Neural cell (in vitro differentiated cells): ENCODE data around the gene NXF3. TPM values are rescaled to one million over a fixed set of nuclear protein-coding genes. Genes with fewer than 3 reads are reported as not detected.

Source experiments
- H2AFZ ChIP-seq: fragments of 200-600, 300-800 bp; sonication (generic), shearing (Covaris generic); 2 replicates; pipeline ENCODE4 v1.6.0; 2014; ENCODE audit warnings: low read depth, mild to moderate bottlenecking, antibody characterized with exemption, low read length, moderate library complexity
- H3F3A ChIP-seq: fragments of 200-600 bp; shearing (Covaris generic); 2 replicates; pipeline ENCODE4 v1.6.1; 2016; ENCODE audit warnings: mild to moderate bottlenecking, moderate library complexity, mixed read lengths, antibody characterized with exemption, low read length; ENCODE audit not compliant: insufficient read depth, poor library complexity, severe bottlenecking
- H3K27ac ChIP-seq: fragments of 200-600, 300-800 bp; sonication (generic), shearing (Covaris generic); 2 replicates; pipeline ENCODE4 v1.5.1; 2014; ENCODE audit warnings: mild to moderate bottlenecking, low read length, moderate library complexity
- H3K27me3 ChIP-seq: fragments of 300-800, 200-600 bp; sonication (generic), shearing (Covaris generic); 2 replicates; pipeline ENCODE4 v1.6.0; 2014; ENCODE audit warnings: mild to moderate bottlenecking, low read depth, low read length, moderate library complexity; ENCODE audit not compliant: insufficient read depth
- H3K36me3 ChIP-seq: fragments of 300-800, 200-600 bp; sonication (generic), shearing (Covaris generic); 2 replicates; pipeline ENCODE4 v1.5.1; 2014; ENCODE audit warnings: mild to moderate bottlenecking, antibody characterized with exemption, low read length, moderate library complexity; ENCODE audit not compliant: insufficient read depth
- H3K4me2 ChIP-seq: fragments of 300-800, 200-600 bp; sonication (generic), shearing (Covaris generic); 2 replicates; pipeline ENCODE4 v1.6.0; 2014; ENCODE audit warnings: mild to moderate bottlenecking, low read length
- H3K4me3 ChIP-seq: fragments of 300-800, 200-600 bp; sonication (generic), shearing (Covaris generic); 2 replicates; pipeline ENCODE4 v1.5.1; 2014; ENCODE audit warnings: mild to moderate bottlenecking, low read length, moderate library complexity
- H3K79me2 ChIP-seq: fragments of 200-600 bp; shearing (Covaris generic); replicated peaks from 2 replicates; pipeline ENCODE4 v1.6.0; 2014; ENCODE audit warnings: mild to moderate bottlenecking, low read length, moderate library complexity; ENCODE audit not compliant: insufficient read depth
- H3K9ac ChIP-seq: fragments of 300-800, 200-600 bp; sonication (generic), shearing (Covaris generic); 2 replicates; pipeline ENCODE4 v1.6.1; 2016; ENCODE audit warnings: mild to moderate bottlenecking, low read length, mixed read lengths
- H3K9me2 ChIP-seq: fragments of 200-600 bp; shearing (Covaris generic); 2 replicates; pipeline ENCODE4 v1.6.1; 2016; ENCODE audit warnings: mild to moderate bottlenecking, low read length, mixed read lengths; ENCODE audit not compliant: insufficient read depth
- H3K9me3 ChIP-seq: fragments of 200-600, 300-800 bp; sonication (generic), shearing (Covaris generic); 2 replicates; pipeline ENCODE4 v1.6.1; 2016; ENCODE audit warnings: mild to moderate bottlenecking, mixed run types, low read length, moderate library complexity, mixed read lengths
- H4K20me1 ChIP-seq: fragments of 200-600 bp; shearing (Covaris generic); 2 replicates; pipeline ENCODE4 v1.6.1; 2016; ENCODE audit warnings: mild to moderate bottlenecking, mixed run types; ENCODE audit not compliant: insufficient read depth
- CTCF ChIP-seq: fragments of 450-650 bp; IDR thresholded peaks from 2 replicates; pipeline ENCODE4 v1.5.1; 2014; ENCODE audit warnings: antibody characterized with exemption, mild to moderate bottlenecking, moderate library complexity; ENCODE audit not compliant: poor library complexity, severe bottlenecking
- EP300 ChIP-seq: fragments of 450-650 bp; conservative IDR thresholded peaks from 2 replicates; pipeline ENCODE4 v1.6.1; 2014; ENCODE audit warnings: antibody characterized with exemption, mild to moderate bottlenecking, moderate library complexity; ENCODE audit not compliant: poor library complexity, severe bottlenecking
- EZH2 ChIP-seq: fragments of 200-600, 300-800 bp; shearing (Covaris generic), sonication (generic); IDR thresholded peaks from 2 replicates; pipeline ENCODE4 v1.6.1; 2014; ENCODE audit warnings: antibody characterized with exemption, low read length, borderline replicate concordance, mild to moderate bottlenecking; ENCODE audit not compliant: insufficient read depth, poor library complexity, severe bottlenecking
- MXI1 ChIP-seq: fragments of 450-650 bp; conservative IDR thresholded peaks from 2 replicates; pipeline ENCODE4 v1.6.1; 2014; ENCODE audit warnings: antibody characterized with exemption, mild to moderate bottlenecking; ENCODE audit not compliant: poor library complexity, severe bottlenecking
- POLR2AphosphoS5 ChIP-seq: IDR thresholded peaks from 2 replicates; pipeline ENCODE4 v1.6.1; 2012
- RAD21 ChIP-seq: fragments of 450-650 bp; conservative IDR thresholded peaks from 2 replicates; pipeline ENCODE4 v1.6.1; 2014; ENCODE audit warnings: antibody characterized with exemption, mild to moderate bottlenecking, moderate library complexity
- REST ChIP-seq: IDR thresholded peaks from 2 replicates; pipeline ENCODE4 v1.6.1; 2012; ENCODE audit warnings: borderline replicate concordance
- SMC3 ChIP-seq: fragments of 450-650 bp; conservative IDR thresholded peaks from 2 replicates; pipeline ENCODE4 v1.6.1; 2014; ENCODE audit warnings: antibody characterized with exemption, mild to moderate bottlenecking, moderate library complexity; ENCODE audit not compliant: poor library complexity
- TAF1 ChIP-seq: IDR thresholded peaks from 2 replicates; pipeline ENCODE4 v1.6.1; 2012; ENCODE audit warnings: low read depth
- polyA plus RNA-seq: library from polyadenylated mRNA; depleted of rRNA; stranded (reverse); fragments of >200 nt; gene quantifications from 2 replicates; pipeline ENCODE4 v1.2.3, GENCODE V29; 2014

Gene NXF3
- polyA plus RNA-seq, 1 donor from 2014 or later, result not detected

- Histone ChIP-seq H3K79me2 (no peaks in the 10 kb centered on the region), H3K27me3 (no peaks in the 10 kb centered on the region), H3K4me2 (no peak overlapping the region), H4K20me1 (no peaks in the 10 kb centered on the region), H3K36me3 (no peaks in the 10 kb centered on the region), H3K9me2 (no peaks in the 10 kb centered on the region), H2AFZ (no peak overlapping the region), H3K27ac (no peak overlapping the region), H3F3A (no peaks in the 10 kb centered on the region), H3K9ac (no peak overlapping the region), H3K4me3 (no peak overlapping the region), H3K9me3 (no peaks in the 10 kb centered on the region)
- TF ChIP-seq CTCF, result no peak
- no peak for TF ChIP-seq EP300
- no peak for TF ChIP-seq SMC3
- TF ChIP-seq EZH2, result no peak
- no peak for TF ChIP-seq POLR2AphosphoS5
- no peak for TF ChIP-seq RAD21
- no peak for TF ChIP-seq MXI1
- TF ChIP-seq TAF1, result no peak
- TF ChIP-seq REST, result no peak
Observed at GRCh38 chrX:103056902-103057301, 36.0 kb downstream of the NXF3 start.

GRCh38 chrX:103052625-103053024 is 40.3 kb downstream of the NXF3 start:
- Histone ChIP-seq H2AFZ (no peak overlapping the region), H3F3A (no peaks in the 10 kb centered on the region), H3K9ac (no peak overlapping the region), H3K36me3 (no peaks in the 10 kb centered on the region), H3K4me2 (no peak overlapping the region), H3K79me2 (no peaks in the 10 kb centered on the region), H3K27ac (no peak overlapping the region), H3K9me3 (no peaks in the 10 kb centered on the region), H3K9me2 (no peaks in the 10 kb centered on the region), H3K27me3 (no peaks in the 10 kb centered on the region), H3K4me3 (no peak overlapping the region), H4K20me1 (no peaks in the 10 kb centered on the region)
- no peak for TF ChIP-seq POLR2AphosphoS5
- no peak for TF ChIP-seq CTCF
- TF ChIP-seq EZH2, result no peak
- no peak for TF ChIP-seq RAD21
- no peak for TF ChIP-seq EP300
- TF ChIP-seq TAF1, result no peak
